Iris pigment epithelial cell (primary cell): ENCODE measurements around the gene SLC18A2.
"Not testable (repeated sequence)": the region's sequence is repeated elsewhere in the genome, so short reads cannot be mapped to it uniquely, and the experiment has no call there.

Source experiments
- DNase-seq: peaks from one replicate; pipeline ENCODE4 v3.0.0-alpha.2; 2011; ENCODE audit warnings: low read depth

SLC18A2 gene

DNA sequence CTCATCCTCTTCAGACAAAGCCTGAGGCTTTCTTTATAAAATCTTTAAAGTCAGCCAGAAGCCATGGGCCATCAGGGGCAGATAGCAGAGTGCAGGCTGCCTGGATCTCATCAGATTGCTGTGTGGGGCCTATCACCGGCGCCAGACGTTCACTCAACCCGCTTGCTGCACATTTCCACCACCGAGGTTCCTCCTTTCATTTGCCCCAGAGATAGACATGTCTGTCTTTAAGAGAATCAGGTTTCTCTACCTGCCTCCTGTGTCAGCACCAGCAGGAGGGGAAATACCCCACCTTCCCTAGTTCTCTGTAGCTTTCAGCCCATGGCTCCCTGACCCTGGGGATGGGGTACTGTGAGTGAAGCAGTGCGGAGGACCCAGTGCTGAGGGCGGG lies 22.0 kb downstream of the SLC18A2 start:
- no peak for DNase-seq

DNA sequence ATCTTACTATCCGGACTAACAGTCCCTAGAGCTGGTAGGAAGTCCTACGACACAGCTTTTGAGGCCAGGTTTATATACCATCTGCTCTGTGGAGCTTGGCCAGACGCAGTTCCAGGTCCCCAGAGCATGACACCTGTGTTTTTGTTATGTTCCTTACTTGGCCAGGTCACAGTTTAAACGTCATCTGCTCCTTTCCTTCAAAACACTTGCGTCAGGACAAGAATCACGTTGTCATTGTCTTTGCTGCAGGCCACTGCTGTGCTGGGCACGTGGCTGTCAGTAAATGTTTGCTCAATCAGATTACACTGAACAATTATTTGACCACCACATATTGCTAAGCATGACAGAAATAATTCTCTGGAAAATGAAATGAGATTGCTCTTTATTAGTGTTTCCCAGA lies 23.9 kb downstream of the SLC18A2 start:
- no peak for DNase-seq

DNA sequence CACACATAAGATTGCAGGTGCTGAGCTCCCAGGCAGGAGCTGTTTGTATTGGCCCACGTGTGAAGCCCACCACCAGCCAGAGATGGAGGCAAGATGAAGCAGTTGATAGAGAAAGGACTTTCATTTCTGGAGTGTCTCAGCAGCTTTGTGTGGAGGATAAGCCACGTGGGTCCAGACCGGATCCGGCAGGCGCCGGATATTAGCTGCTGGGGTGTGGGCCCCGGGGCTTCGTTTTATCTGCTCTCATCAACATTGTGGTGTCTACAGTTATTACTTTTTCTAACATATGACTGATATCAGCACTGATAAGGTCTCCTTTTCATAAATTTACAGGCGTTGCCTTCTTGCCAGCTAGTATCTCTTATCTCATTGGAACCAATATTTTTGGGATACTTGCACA lies 25.5 kb downstream of the SLC18A2 start:
- no peak for DNase-seq

DNA sequence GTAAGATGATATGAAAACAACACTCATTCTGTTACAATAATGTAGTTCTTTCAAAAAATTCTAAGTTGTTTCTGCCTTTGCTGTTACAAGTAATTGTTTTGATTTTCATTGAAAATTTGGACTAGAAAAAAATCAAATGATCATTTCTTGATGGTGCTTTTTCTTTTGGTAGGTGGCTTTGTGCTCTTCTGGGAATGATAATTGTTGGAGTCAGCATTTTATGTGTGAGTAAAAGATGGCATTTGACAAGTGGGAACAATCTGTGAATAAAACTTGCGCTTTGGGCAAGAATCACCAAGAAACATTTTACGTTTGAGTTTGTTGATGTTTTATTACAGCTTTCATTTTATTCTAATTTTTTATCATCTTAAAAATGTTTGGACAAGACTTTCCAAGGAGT lies 25.9 kb downstream of the SLC18A2 start:
- no peak for DNase-seq

DNA sequence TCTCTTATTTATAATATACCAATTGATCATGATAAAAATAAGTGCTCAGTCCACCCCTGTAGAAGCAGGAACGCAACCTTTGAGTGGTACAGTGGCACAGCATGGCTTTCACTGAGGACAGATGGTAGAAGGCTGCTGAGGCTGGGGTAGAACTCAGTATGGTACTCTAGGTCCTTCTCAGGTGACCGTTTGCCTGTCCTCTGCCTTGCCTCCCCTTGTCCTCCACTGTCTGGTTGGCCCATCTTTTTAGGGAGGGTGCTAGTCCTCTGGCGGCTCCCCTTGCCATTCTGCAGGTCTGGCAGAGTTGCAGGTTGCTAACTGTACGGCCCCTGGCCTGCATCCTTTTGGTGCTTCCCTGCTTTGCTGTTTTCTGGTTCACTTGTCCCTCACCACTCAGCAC lies 27.3 kb downstream of the SLC18A2 start:
- no peak for DNase-seq

DNA sequence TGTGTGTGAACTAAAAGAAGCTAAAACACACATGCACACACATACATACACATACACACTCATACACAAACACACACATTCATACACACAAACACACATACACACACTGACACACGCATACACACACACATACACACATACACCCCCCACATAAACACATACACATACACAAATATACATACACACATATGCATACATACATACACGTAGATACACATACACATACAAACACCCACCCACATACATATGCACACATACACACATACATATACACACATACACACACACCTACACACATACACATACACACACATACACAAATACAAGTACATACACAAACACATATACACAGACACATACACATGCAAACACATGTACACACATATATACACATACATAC lies 28.0 kb downstream of the SLC18A2 start:
- no peak for DNase-seq

DNA sequence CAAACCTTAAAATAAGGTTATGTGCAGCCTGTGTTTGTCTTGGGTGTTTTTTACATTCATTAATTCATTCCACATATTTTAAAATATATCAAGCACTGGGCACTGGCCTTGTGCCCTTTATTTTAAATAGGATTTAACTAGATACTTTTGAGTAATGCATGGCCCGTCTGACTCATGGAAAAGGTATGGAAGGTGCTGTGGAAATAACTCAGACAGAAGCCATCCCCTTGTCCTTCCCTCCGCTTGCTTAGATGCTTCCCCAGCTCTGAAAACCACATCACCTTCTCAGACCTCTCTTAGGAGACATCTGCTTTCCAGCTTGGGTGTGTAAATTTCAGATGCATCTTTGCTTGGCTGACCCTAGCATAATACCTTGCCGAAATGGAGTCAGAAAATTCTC lies 30.5 kb downstream of the SLC18A2 start:
- DNase-seq, result peak; percentile 63

DNA sequence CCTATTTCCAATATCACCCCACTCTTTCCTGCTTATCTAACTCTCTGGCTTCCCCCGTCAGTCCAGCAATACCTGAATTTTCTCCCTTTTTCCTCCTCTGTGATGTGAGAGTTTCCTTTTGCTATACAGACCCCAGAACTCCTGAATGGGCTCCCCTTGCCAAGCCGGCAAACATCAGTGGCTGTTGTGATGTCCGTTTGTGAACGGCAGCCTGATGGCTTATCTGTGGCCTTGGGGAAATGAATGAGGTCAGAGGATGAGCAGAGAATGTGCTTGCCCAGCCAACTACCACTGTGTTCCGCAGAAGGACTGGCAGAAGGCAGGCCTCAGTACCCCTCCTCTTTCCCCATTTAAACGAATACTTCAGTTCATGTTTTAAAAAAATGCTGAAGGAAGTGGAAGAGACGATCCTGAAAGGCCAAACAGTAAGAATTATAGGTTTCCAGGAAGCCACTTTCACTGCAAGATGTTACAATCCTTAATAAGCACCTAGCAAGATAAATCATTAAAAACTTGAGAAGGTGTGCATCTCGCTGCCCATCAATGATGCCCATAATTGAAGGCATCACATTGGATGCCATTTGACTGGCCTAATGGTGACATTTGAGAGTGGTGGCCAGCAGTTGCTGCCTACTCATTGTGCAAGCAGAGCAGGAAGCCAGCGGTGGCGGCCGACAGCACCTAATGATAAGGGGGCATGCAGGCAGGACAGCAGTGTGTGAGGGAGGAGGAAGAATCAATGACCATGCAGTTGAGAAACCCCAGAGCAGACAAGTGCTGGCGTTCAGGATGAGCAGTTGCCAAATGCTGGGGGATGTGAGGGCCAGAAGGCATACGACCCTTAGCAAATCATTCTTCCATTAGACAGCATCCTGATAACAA lies 31.5 kb downstream of the SLC18A2 start:
- DNase-seq, result no peak

DNA sequence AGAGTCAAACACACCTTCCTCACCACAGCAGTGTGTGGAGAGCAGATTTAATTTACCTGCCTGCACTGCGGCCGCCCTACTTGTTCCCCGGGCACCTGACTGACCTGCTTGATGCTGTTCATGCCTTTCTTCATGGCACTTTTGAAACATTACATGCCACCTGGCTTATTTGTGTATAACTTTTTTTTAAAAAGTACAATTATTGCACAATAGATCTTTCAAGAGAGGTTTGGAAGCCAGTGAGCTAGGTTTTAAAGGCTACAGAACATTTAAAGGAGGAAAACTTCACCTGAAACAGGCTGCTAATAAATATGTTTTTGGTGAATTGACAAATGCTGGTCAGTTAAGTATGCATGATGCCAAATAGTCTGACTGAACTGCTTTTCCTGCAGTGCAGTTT lies 33.1 kb downstream of the SLC18A2 start:
- DNase-seq, result no peak

DNA sequence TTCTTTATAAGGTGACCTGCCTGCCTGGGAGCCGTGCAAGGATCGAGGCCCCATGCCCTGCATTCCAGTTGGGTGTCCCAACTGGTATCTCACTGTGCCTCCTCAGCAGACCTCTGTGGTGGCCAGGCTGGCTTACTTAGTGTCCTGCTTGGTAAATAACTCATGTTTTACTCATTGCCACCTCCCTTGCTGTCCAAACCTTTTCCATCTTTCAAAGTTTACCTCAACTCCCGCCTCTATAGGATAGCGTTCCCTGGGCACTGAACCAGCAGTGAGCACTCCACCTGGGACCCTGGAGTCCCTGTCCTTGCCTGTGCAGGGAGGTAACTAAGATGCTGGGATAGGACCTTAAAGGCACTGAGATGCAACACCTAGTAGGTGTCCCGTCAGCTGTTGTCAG lies 33.6 kb downstream of the SLC18A2 start:
- no peak for DNase-seq

DNA sequence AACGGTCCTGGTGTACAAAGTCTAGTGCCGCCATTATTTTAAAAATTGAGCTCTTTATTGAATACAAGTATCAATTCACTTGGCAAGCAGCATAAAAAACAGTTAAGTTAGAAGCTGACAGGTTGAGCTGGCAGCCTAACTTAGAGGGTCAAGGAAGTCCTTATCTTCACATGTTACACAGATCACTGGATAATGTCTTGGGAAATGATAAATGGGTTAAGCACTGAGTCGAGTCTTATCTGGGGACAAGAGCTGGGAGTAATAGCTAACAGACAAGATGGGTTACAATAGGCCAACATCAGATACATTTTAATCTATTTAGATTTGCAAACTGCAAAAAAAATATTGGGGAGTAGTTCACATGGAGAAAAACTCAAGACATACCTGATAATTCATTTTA lies 34.2 kb downstream of the SLC18A2 start:
- DNase-seq, result no peak

DNA sequence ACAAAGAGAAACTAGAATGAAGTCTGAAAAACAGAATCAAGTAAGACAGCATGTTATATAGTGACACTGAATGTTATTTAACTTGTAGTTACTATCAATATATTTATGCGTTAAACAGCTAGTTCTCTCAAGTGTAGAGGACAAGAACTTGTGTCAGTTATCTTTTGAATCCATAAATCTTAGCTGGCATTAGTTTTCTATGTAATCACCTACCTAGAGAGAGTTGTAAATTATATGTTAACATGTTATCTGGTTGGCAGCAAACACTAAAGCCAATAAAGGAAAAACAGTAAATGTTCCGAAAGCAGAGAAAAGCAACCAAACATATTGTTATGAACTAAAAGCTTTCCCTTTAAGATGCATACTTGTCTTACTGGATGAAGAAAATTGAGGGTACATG lies 36.8 kb downstream of the SLC18A2 start:
- no peak for DNase-seq

DNA sequence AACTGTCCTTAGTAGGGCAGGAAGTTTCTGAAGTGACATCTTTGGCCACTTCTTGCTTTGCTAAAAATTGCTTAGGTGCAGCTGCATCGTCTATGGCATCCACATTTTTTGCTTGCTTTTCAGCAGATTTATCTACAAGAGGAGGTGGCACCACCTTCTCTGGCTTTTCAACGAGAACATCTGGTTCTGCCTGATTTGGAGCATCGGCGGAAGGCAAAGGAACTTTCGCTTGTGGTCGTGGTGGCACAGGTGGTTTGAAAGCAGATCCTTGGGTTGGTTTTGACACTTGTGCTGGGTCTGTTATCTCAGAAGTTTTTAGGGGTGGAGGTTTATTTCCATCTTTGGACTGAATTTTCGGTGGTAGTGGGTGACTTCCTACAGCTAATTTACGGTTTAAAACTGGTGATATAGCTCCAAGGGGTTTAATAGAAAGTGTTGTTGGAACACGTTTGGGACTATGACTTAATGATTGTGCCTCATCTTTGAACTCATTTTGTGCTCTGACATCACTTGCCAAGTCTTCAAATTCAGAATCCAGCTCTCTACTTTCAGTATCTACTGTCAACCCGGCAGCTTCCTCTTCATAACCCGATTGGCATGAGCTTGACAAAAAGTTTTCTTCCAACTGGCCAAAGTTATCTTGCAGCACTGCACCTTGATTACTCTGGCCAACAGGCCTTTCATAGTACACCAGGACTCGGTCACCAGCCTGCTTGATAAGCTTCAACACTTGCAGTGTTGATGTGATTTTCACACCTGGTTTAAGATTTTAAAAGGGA lies 44.0 kb downstream of the SLC18A2 start:
- no peak for DNase-seq

DNA sequence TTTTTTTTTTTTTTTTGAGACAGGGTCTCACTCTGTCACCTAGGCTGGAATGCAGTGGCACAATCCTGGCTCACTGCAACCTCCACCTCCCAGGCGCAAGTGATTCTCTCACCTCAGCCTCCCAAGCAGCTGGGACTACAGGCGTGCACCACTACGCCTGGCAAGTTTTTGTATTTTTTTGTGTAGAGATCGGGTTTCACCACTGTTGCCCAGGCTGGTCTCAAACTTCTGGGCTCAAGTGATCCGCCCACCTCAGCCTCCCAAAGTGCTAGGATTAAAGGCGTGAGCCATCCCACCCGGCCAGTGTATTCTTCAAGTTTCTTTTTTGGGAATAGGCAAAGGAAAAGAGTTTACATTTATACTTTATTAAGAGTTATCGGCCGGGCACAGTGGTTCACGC lies 50.0 kb downstream of the SLC18A2 start:
- DNase-seq, result not testable (repeated sequence)

DNA sequence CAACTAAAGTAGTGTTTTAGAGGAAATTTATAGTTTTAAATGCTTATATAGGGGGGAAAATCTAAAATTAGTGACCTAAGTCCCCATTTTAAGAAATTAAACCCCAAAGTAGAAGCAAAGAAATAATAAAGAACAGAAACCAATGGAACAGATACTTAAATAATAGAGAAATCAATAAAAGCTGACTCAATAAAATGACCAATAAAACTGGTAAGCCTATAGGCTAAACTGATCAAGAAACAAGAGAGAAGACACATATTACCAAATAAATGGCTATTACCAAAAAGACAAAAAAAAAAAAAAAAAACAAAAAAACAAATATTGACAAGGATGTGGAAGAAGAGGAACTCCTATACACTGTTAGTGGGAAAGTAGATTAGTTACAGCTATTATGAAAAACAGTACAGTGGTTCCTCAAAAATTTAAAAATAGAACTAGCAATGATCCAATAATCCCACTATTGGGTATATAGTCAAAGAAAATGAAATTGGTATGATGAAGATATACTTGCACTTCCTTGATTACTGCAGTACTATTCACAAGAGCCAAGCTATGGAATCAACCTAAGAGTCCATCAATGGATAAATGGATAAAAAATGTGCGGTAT lies 53.2 kb downstream of the SLC18A2 start:
- no peak for DNase-seq

DNA sequence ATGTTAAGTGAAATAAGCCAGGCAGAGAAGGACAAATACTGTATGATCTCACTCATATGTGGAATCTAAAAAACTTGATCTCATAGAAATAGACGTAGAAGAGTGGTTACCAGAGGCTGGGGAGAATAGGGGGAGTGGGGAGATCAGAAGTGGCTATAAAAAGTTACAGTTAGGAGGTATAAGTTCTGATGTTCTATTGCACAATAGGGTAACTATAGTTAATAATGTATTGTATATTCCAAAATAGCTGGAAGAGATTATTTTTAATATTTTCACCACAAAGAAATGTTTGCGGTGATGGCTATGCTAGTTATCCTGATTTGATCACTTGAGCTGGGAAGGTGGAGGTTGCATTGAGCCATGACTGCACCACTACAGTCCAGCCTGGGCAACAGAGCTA lies 53.8 kb downstream of the SLC18A2 start:
- no peak for DNase-seq

DNA sequence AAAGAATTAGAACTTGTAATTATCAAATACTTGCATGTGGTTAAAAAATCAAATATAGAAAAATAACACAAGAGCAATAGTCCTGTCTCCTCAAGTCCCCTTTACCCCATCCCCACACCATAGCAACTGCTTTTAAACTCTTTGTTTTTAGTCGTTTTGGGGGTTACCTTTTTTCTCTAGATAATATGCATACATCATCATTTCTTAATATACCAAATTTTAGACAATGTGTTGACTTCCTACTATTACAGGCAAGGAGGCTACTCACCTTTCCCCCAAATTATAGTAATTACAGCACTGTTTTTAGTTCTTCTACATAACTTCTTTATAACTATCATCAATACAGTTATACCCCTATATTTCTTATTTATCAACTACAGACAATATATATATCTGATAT lies 57.3 kb downstream of the SLC18A2 start:
- no peak for DNase-seq

DNA sequence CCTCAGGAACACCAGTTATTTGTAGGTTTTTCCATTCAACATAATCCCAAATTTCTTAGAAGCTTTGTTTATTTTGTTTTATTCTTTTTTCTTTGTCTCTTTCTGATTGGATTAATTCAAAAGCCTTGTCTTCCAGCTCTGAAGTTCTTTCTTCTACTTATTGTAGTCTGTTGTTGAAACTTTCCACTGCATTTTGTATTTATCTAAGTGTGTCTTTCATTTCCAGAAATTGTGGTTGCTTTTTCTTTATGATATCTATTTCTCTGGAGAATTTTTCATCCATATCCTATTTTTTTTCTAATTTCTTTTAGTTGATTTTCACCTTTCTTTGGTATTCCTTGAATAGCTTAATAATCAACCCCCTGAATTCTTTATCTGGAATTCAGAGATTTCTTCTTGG lies 58.5 kb downstream of the SLC18A2 start:
- no peak for DNase-seq

DNA sequence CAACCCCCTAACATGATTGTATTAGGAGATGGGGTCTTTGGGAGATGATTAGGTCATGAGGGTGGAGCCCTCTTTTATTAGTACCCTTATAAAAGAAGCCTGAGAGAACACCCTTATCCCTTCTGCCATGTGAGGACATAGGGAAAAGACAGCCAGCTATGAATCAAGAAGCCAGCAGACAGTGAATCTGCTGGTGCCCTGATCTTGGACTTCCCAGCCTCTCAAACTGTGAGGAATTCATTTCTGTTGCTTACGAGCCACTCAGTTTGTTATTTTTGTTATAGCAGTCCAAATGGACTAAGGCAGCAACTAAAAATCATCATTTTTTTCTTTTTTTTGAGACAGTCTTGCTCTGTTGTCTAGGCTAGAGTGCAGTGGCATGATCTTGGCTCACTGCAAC lies 59.8 kb downstream of the SLC18A2 start:
- DNase-seq, result no peak

DNA sequence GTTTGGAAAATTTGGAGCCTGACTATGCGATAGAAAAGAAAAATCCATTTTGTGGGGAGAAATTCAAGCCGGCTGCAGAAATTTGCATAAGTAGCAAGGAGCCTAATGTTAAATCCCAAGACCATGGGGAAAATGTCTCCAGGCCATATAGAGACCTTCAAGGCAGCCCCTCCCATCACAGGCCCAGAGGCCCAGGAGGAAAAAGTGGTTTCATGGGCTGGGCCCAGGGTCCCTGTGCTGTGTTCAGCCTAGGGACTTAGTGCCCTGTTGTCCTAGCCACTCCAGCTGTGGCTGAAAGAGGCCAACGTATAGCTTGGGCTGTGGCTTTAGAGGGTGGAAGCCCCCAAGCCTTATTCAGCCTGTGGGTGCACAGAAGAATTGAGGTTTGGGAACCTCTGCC lies 62.5 kb downstream of the SLC18A2 start:
- not testable (repeated sequence) for DNase-seq

DNA sequence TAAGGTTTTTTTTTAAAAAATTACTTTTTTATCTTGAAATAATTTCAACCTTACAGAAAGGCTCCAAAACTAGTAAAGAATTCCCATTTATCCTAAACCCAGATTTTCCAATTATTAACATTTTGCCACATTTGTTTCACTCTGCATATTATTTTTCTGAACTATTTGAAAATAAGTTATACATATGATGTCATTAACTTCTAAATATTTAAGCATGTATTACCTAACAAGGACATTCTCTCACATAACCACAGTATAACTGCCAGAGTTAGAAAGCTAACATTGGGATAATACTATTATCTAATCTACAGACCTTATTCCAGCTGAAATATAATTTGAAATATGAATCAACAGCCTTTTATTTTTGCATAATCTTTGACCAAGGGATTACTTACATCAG lies 65.8 kb downstream of the SLC18A2 start:
- no peak for DNase-seq

DNA sequence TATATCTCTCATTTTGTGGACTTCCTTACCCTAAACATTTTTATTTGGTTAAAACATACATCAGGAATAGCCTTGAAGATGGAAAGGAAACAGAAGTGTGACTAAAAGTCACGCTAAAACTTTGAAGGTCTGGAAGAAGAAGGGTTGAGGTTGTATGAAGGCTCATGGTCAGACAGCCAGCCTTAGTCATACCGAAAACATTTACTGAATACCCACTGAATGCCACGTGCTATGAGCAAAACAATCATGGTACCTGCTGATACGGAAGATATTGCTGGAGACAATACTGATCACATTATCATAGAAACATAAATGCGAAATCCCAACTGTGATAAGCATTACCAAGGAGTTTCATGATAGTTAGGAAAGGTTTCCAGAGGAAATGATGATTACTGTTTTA lies 70.3 kb downstream of the SLC18A2 start:
- peak; percentile 5 for DNase-seq

DNA sequence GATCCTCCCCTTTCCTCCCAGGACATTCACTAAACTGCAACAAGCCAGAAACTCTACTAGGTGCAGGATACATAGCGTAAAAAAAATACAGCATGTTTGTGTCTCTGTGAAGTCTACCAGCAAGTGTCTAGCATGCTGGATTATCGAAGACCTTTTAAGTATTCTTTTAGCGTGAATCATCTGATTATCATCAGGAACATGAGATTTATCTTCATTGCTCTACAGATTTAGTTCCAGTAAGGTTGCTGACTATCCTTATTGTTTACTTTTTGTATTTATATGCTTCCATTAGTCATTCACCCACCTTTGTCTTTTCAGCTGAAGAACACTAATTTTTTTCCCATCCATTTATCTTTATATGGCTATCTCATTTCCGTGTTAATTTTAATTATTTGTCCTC lies 71.5 kb downstream of the SLC18A2 start:
- no peak for DNase-seq
